ENCODE measurements around the gene HPSE2.

- TF ChIP-seq CTCF (IDR thresholded peaks at IDR 0.05; ENCODE audit: insufficient read depth, low read length, poor library complexity, severe bottlenecking) (no peak), EZH2phosphoT487 (conservative IDR thresholded peaks at IDR 0.05; ENCODE audit: low read length) (no peak)
Observed at GRCh38 chr10:99224766-99225165, 10.9 kb downstream of the HPSE2 start.
